BLaER1 (cell line): ENCODE measurements around the gene BUD13.
"Not testable (repeated sequence)": the region's sequence is repeated elsewhere in the genome, so short reads cannot be mapped to it uniquely, and the experiment has no call there.

Source experiments
- H3K27ac ChIP-seq: shearing (Covaris generic); formaldehyde crosslinking; 2 replicates; pipeline ENCODE4 v1.8.1; 2022
- H3K27me3 ChIP-seq: shearing (Covaris generic); formaldehyde crosslinking; 2 replicates; pipeline ENCODE4 v1.8.1; 2022
- H3K36me3 ChIP-seq: shearing (Covaris generic); formaldehyde crosslinking; 2 replicates; pipeline ENCODE4 v1.8.1; 2022
- H3K4me1 ChIP-seq: shearing (Covaris generic); formaldehyde crosslinking; 2 replicates; pipeline ENCODE4 v1.8.1; 2022
- H3K4me2 ChIP-seq: shearing (Covaris generic); formaldehyde crosslinking; 2 replicates; pipeline ENCODE4 v1.8.1; 2022
- H3K4me3 ChIP-seq: shearing (Covaris generic); formaldehyde crosslinking; 2 replicates; pipeline ENCODE4 v1.8.1; 2022
- H3K9ac ChIP-seq: shearing (Covaris generic); formaldehyde crosslinking; 2 replicates; pipeline ENCODE4 v1.8.1; 2022
- H3K9me3 ChIP-seq: shearing (Covaris generic); formaldehyde crosslinking; 2 replicates; pipeline ENCODE4 v1.8.1; 2022
- H4K20me1 ChIP-seq: shearing (Covaris generic); formaldehyde crosslinking; 2 replicates; pipeline ENCODE4 v1.8.1; 2022
- Cebpa-rat ChIP-seq: shearing (Covaris generic); IDR thresholded peaks from 2 replicates; pipeline ENCODE4 v1.8.1; 2022

Gene BUD13

GRCh38 chr11:116771935-116772334 is 852 bp downstream of the BUD13 start:
- peaks cover 11% of the 10 kb centered on the region for H4K20me1 ChIP-seq
- peak overlapping the region; percentile 89 for H3K9ac ChIP-seq
- H3K36me3 ChIP-seq, result peaks cover 43% of the 10 kb centered on the region
- no peaks in the 10 kb centered on the region for H3K27me3 ChIP-seq
- peak overlapping the region; percentile 85 for H3K27ac ChIP-seq
- peaks cover 35% of the 10 kb centered on the region for H3K4me1 ChIP-seq
- TF ChIP-seq Cebpa-rat, result no peak
- peak overlapping the region; percentile 85 for H3K4me3 ChIP-seq
- H3K4me2 ChIP-seq, result peak overlapping the region; percentile 87
- no peaks in the 10 kb centered on the region for H3K9me3 ChIP-seq

GRCh38 chr11:116762132-116762531 is 10.7 kb downstream of the BUD13 start:
- Histone ChIP-seq H4K20me1 (peaks cover 24% of the 10 kb centered on the region), H3K4me3 (no peak overlapping the region), H3K27me3 (no peaks in the 10 kb centered on the region), H3K27ac (no peak overlapping the region), H3K4me1 (no peaks in the 10 kb centered on the region), H3K9ac (no peak overlapping the region), H3K9me3 (no peaks in the 10 kb centered on the region), H3K4me2 (no peak overlapping the region), H3K36me3 (peaks cover 100% of the 10 kb centered on the region)
- TF ChIP-seq Cebpa-rat, result no peak

- not testable (repeated sequence) for H3K4me1 ChIP-seq, H3K9ac ChIP-seq, H3K27ac ChIP-seq, H3K4me2 ChIP-seq, H3K27me3 ChIP-seq, H3K9me3 ChIP-seq, H4K20me1 ChIP-seq, H3K4me3 ChIP-seq
- peaks cover 99% of the 10 kb centered on the region for H3K36me3 ChIP-seq
Observed at GRCh38 chr11:116756044-116756443, 16.7 kb downstream of the BUD13 start.

- H3K4me3 ChIP-seq, result no peak overlapping the region
- no peaks in the 10 kb centered on the region for H3K4me1 ChIP-seq
- H3K36me3 ChIP-seq, result peaks cover 97% of the 10 kb centered on the region
Observed at GRCh38 chr11:116750070-116750718, 22.6 kb downstream of the BUD13 start.

GRCh38 chr11:116742104-116742503 is 30.7 kb downstream of the BUD13 start:
- H3K36me3 ChIP-seq, result peaks cover 18% of the 10 kb centered on the region
- H3K27ac ChIP-seq, result no peak overlapping the region
- H3K4me1 ChIP-seq, result no peaks in the 10 kb centered on the region
- H3K4me2 ChIP-seq, result no peak overlapping the region
- H3K4me3 ChIP-seq, result no peak overlapping the region
- no peaks in the 10 kb centered on the region for H3K27me3 ChIP-seq
- H4K20me1 ChIP-seq, result no peaks in the 10 kb centered on the region
- no peak overlapping the region for H3K9ac ChIP-seq
- no peak for TF ChIP-seq Cebpa-rat
- no peaks in the 10 kb centered on the region for H3K9me3 ChIP-seq

More at GRCh38 chr11:116750070-116750718, 22.6 kb downstream of the BUD13 start:
- H3K9ac ChIP-seq, result no peak overlapping the region
- no peak overlapping the region for H3K27ac ChIP-seq
- 0 out of 2 replicates have a peak, but pooled peaks cover 7% of the 10 kb centered on the region for H4K20me1 ChIP-seq
- H3K9me3 ChIP-seq, result no peaks in the 10 kb centered on the region
- no peak for TF ChIP-seq Cebpa-rat
- H3K27me3 ChIP-seq, result no peaks in the 10 kb centered on the region
- H3K4me2 ChIP-seq, result no peak overlapping the region

- Histone ChIP-seq H3K4me2 (no peak overlapping the region), H3K4me1 (no peaks in the 10 kb centered on the region), H3K27ac (no peak overlapping the region), H3K9me3 (no peaks in the 10 kb centered on the region), H3K36me3 (peaks cover 4% of the 10 kb centered on the region), H3K9ac (no peak overlapping the region), H4K20me1 (no peaks in the 10 kb centered on the region), H3K4me3 (no peak overlapping the region), H3K27me3 (no peaks in the 10 kb centered on the region)
- TF ChIP-seq Cebpa-rat, result no peak
Observed at GRCh38 chr11:116740741-116741140, 32.0 kb downstream of the BUD13 start.

GRCh38 chr11:116738975-116739374 is 33.8 kb downstream of the BUD13 start:
- no peak overlapping the region for H3K4me2 ChIP-seq
- H3K4me1 ChIP-seq, result no peaks in the 10 kb centered on the region
- no peak overlapping the region for H3K27ac ChIP-seq
- TF ChIP-seq Cebpa-rat, result no peak
- no peak overlapping the region for H3K9ac ChIP-seq
- no peaks in the 10 kb centered on the region for H3K27me3 ChIP-seq
- no peaks in the 10 kb centered on the region for H3K36me3 ChIP-seq
- no peaks in the 10 kb centered on the region for H4K20me1 ChIP-seq
- H3K4me3 ChIP-seq, result no peak overlapping the region
- H3K9me3 ChIP-seq, result no peaks in the 10 kb centered on the region

GRCh38 chr11:116736763-116737162 is 36.0 kb downstream of the BUD13 start:
- TF ChIP-seq Cebpa-rat, result no peak
- H3K4me1 ChIP-seq, result no peaks in the 10 kb centered on the region
- H3K27me3 ChIP-seq, result no peaks in the 10 kb centered on the region
- H3K9ac ChIP-seq, result no peak overlapping the region
- no peaks in the 10 kb centered on the region for H3K9me3 ChIP-seq
- no peaks in the 10 kb centered on the region for H4K20me1 ChIP-seq
- H3K4me3 ChIP-seq, result no peak overlapping the region
- no peak overlapping the region for H3K4me2 ChIP-seq
- H3K27ac ChIP-seq, result no peak overlapping the region
- no peaks in the 10 kb centered on the region for H3K36me3 ChIP-seq

GRCh38 chr11:116733969-116734508 is 38.7 kb downstream of the BUD13 start:
- Histone ChIP-seq H3K9ac (no peak overlapping the region), H3K27ac (no peak overlapping the region), H3K4me1 (no peaks in the 10 kb centered on the region), H3K27me3 (no peaks in the 10 kb centered on the region), H3K4me2 (no peak overlapping the region), H3K9me3 (no peaks in the 10 kb centered on the region), H3K36me3 (no peaks in the 10 kb centered on the region), H4K20me1 (no peaks in the 10 kb centered on the region), H3K4me3 (no peak overlapping the region)
- TF ChIP-seq Cebpa-rat, result no peak

- no peak for TF ChIP-seq Cebpa-rat
- no peak overlapping the region for H3K4me2 ChIP-seq
- no peaks in the 10 kb centered on the region for H3K4me1 ChIP-seq
- no peaks in the 10 kb centered on the region for H3K9me3 ChIP-seq
- no peaks in the 10 kb centered on the region for H4K20me1 ChIP-seq
- no peak overlapping the region for H3K9ac ChIP-seq
- no peak overlapping the region for H3K27ac ChIP-seq
- no peaks in the 10 kb centered on the region for H3K27me3 ChIP-seq
- no peaks in the 10 kb centered on the region for H3K36me3 ChIP-seq
- H3K4me3 ChIP-seq, result no peak overlapping the region
Observed at GRCh38 chr11:116733043-116733755, 39.6 kb downstream of the BUD13 start.
